Mesenchymal stem cell (in vitro differentiated cells and primary cell): Measurements from ENCODE around the gene ABI3BP. TPM values are rescaled to one million over a fixed set of nuclear protein-coding genes. Genes with fewer than 3 reads are reported as not detected.

Source experiments
- DNase-seq: peaks from one replicate; pipeline ENCODE4 v3.0.0-alpha.2; 2013
- H2AFZ ChIP-seq: one replicate; pipeline ENCODE4 v1.6.1; 2013; ENCODE audit warnings: low read depth, mild to moderate bottlenecking, control low read depth, inconsistent platforms, low read length, moderate library complexity
- H2AK5ac ChIP-seq: 2 replicates; pipeline ENCODE4 v1.6.1; 2013; ENCODE audit warnings: low read length, moderate library complexity, mild to moderate bottlenecking, inconsistent platforms; ENCODE audit not compliant: severe bottlenecking
- H2BK120ac ChIP-seq: one replicate; pipeline ENCODE4 v1.6.1; 2013; ENCODE audit warnings: low read depth, mild to moderate bottlenecking, inconsistent platforms, low read length, moderate library complexity
- H2BK12ac ChIP-seq, 2 experiments: one replicate each; pipeline ENCODE4 v1.6.1; 2013; ENCODE audit warnings: inconsistent platforms in 2 of 2, low read length in 2 of 2, mild to moderate bottlenecking in 2 of 2, moderate library complexity in 2 of 2, control low read depth in 1 of 2
- H2BK15ac ChIP-seq: one replicate; pipeline ENCODE4 v1.6.1; 2013; ENCODE audit warnings: mild to moderate bottlenecking, low read depth, inconsistent platforms; ENCODE audit not compliant: poor library complexity, severe bottlenecking
- H2BK5ac ChIP-seq: 2 replicates; pipeline ENCODE4 v1.6.1; 2013; ENCODE audit warnings: low read depth, mild to moderate bottlenecking, low read length, control low read depth, inconsistent platforms; ENCODE audit not compliant: poor library complexity, severe bottlenecking
- H3K14ac ChIP-seq, 2 experiments: one replicate each; pipeline ENCODE4 v1.6.1; 2013; ENCODE audit warnings: inconsistent platforms in 2 of 2, low read length in 2 of 2, control low read depth in 1 of 2, mild to moderate bottlenecking in 1 of 2, moderate library complexity in 1 of 2
- H3K18ac ChIP-seq, 2 experiments: one replicate each; pipeline ENCODE4 v1.6.1; 2013; ENCODE audit warnings: inconsistent platforms in 2 of 2, low read length in 2 of 2, control low read depth in 1 of 2, low read depth in 1 of 2, mild to moderate bottlenecking in 1 of 2
- H3K23ac ChIP-seq, 2 experiments: one replicate each; pipeline ENCODE4 v1.6.1; 2013; ENCODE audit warnings: inconsistent platforms in 2 of 2, low read length in 2 of 2, mild to moderate bottlenecking in 2 of 2, moderate library complexity in 2 of 2, control low read depth in 1 of 2
- H3K27ac ChIP-seq: 2 replicates; pipeline ENCODE4 v1.5.1; 2013; ENCODE audit warnings: mild to moderate bottlenecking, moderate library complexity, low read length, control low read depth, inconsistent platforms; ENCODE audit not compliant: poor library complexity, severe bottlenecking
- H3K27me3 ChIP-seq, 2 experiments: 2 replicates each; pipeline versions ENCODE4 v1.6.1 to v1.7.0; 2013; ENCODE audit warnings: low read length in 2 of 2, mild to moderate bottlenecking in 2 of 2, moderate library complexity in 2 of 2, control low read depth in 1 of 2, inconsistent platforms in 1 of 2; ENCODE audit not compliant: control insufficient read depth in 1 of 2, insufficient read depth in 1 of 2
- H3K36me3 ChIP-seq, 2 experiments: 2 replicates each; pipeline versions ENCODE4 v1.6.1 to v1.7.0; 2013; ENCODE audit warnings: low read length in 2 of 2, control low read depth in 1 of 2, inconsistent platforms in 1 of 2, low read depth in 1 of 2, mild to moderate bottlenecking in 1 of 2; ENCODE audit not compliant: insufficient read depth in 2 of 2, control insufficient read depth in 1 of 2
- H3K4ac ChIP-seq, 2 experiments: one replicate each; pipeline ENCODE4 v1.6.1; 2013; ENCODE audit warnings: inconsistent platforms in 2 of 2, low read length in 2 of 2, mild to moderate bottlenecking in 2 of 2, moderate library complexity in 2 of 2, control low read depth in 1 of 2, low read depth in 1 of 2
- H3K4me1 ChIP-seq: 2 replicates; pipeline ENCODE4 v1.6.1; 2013; ENCODE audit warnings: low read depth, low read length, control low read depth; ENCODE audit not compliant: control insufficient read depth, insufficient read depth
- H3K4me2 ChIP-seq: 2 replicates; pipeline ENCODE4 v1.6.1; 2013; ENCODE audit warnings: low read length, mild to moderate bottlenecking, inconsistent platforms; ENCODE audit not compliant: poor library complexity, severe bottlenecking
- H3K4me3 ChIP-seq, 2 experiments: 2 replicates each; pipeline versions ENCODE4 v1.5.1 to v1.7.0; 2013; ENCODE audit warnings: low read length in 2 of 2, mild to moderate bottlenecking in 2 of 2, control low read depth in 1 of 2, low read depth in 1 of 2; ENCODE audit not compliant: insufficient read depth in 1 of 2
- H3K79me1 ChIP-seq: replicated peaks from 2 replicates; pipeline ENCODE4 v1.6.1; 2013; ENCODE audit warnings: mild to moderate bottlenecking, control low read depth, low read length, inconsistent platforms; ENCODE audit not compliant: poor library complexity, severe bottlenecking
- H3K9ac ChIP-seq: 2 replicates; pipeline ENCODE4 v1.7.0; 2013; ENCODE audit warnings: mild to moderate bottlenecking, low read length, moderate library complexity
- H3K9me3 ChIP-seq: 2 replicates; pipeline ENCODE4 v1.7.0; 2013; ENCODE audit warnings: mild to moderate bottlenecking, low read length; ENCODE audit not compliant: control insufficient read depth
- H4K8ac ChIP-seq: one replicate; pipeline ENCODE4 v1.6.1; 2013; ENCODE audit warnings: inconsistent platforms, mild to moderate bottlenecking, low read length, moderate library complexity
- H4K91ac ChIP-seq: one replicate; pipeline ENCODE4 v1.6.1; 2013; ENCODE audit warnings: mild to moderate bottlenecking, low read length, inconsistent platforms
- WGBS: methylation state at CpG from one replicate; pipeline ENCODE4 v1.1.7; 2013; ENCODE audit warnings: mixed read lengths; 5-methylcytosine and 5-hydroxymethylcytosine counted together
- small RNA-seq: library from polyadenylated mRNA; stranded (forward); fragments of <200 nt; extraction: miRNeasy Mini kit (QIAGEN cat#:217004); gene quantifications from one replicate; pipeline ENCODE3, GENCODE V24; 2013; ENCODE audit warnings: low read depth

The ABI3BP gene

GRCh38 chr3:100702082-100702979, 290.9 kb downstream of the ABI3BP start:
- H3K9ac ChIP-seq = no peak overlapping the region
- H2BK12ac ChIP-seq = no peak overlapping the region
- no peak overlapping the region for H2AFZ ChIP-seq
- no peak overlapping the region for H4K8ac ChIP-seq
- no peak overlapping the region for H4K91ac ChIP-seq
- H3K23ac ChIP-seq = no peak overlapping the region
- no peak for DNase-seq
- no peak overlapping the region for H3K18ac ChIP-seq
- H3K4ac ChIP-seq = no peak overlapping the region
- H2BK120ac ChIP-seq = no peak overlapping the region
- H3K27ac ChIP-seq = no peak overlapping the region
- H3K36me3 ChIP-seq = no peaks in the 10 kb centered on the region
- peaks cover 2 to 10% of the 10 kb centered on the region in 2 experiments for H3K27me3 ChIP-seq
- H2BK15ac ChIP-seq = no peak overlapping the region
- WGBS = 95% methylated on average over 2 of the region's 4 CpGs
- no peak overlapping the region for H3K14ac ChIP-seq
- no peak overlapping the region for H2AK5ac ChIP-seq
- H3K4me2 ChIP-seq = no peak overlapping the region
- H3K9me3 ChIP-seq = no peaks in the 10 kb centered on the region
- no peak overlapping the region for H2BK5ac ChIP-seq
- no peaks in the 10 kb centered on the region for H3K79me1 ChIP-seq
- no peak overlapping the region for H3K4me3 ChIP-seq
- H3K4me1 ChIP-seq = no peaks in the 10 kb centered on the region

GRCh38 chr3:100700708-100701107, 292.5 kb downstream of the ABI3BP start:
- no peak overlapping the region for H2BK5ac ChIP-seq
- no peak overlapping the region for H3K18ac ChIP-seq
- no peak overlapping the region for H4K8ac ChIP-seq
- H3K14ac ChIP-seq = no peak overlapping the region
- H3K9me3 ChIP-seq = no peaks in the 10 kb centered on the region
- DNase-seq = no peak
- no peak overlapping the region for H3K27ac ChIP-seq
- H2AK5ac ChIP-seq = no peak overlapping the region
- H3K79me1 ChIP-seq = no peaks in the 10 kb centered on the region
- no peak overlapping the region for H3K4me3 ChIP-seq
- WGBS = no CpG with 5 or more reads among the region's 5 CpGs
- no peaks in the 10 kb centered on the region for H3K36me3 ChIP-seq
- H3K4me1 ChIP-seq = no peaks in the 10 kb centered on the region
- no peak overlapping the region for H2BK12ac ChIP-seq
- no peak overlapping the region for H3K23ac ChIP-seq
- no peak overlapping the region for H3K9ac ChIP-seq
- no peak overlapping the region for H3K4ac ChIP-seq
- H3K27me3 ChIP-seq = peaks cover 3 to 10% of the 10 kb centered on the region in 2 experiments
- no peak overlapping the region for H2BK15ac ChIP-seq
- H4K91ac ChIP-seq = no peak overlapping the region
- no peak overlapping the region for H2BK120ac ChIP-seq
- H2AFZ ChIP-seq = no peak overlapping the region
- H3K4me2 ChIP-seq = no peak overlapping the region

Small RNA genes within 50 kb of the gene (small RNA-seq; reads per million reads assigned to genes)
- not detected for gene RNU6-865P
